CD4-positive, alpha-beta T cell treated with Interleukin-15 for 4 hours (primary cell): ENCODE measurements around the gene CD109.
"Not testable (repeated sequence)": the region's sequence is repeated elsewhere in the genome, so short reads cannot be mapped to it uniquely, and the experiment has no call there.

Experiments
- DNase-seq: peaks from one replicate; pipeline ENCODE4 v3.0.0-alpha.2; 2020; ENCODE audit warnings: low spot score

The CD109 gene

DNA sequence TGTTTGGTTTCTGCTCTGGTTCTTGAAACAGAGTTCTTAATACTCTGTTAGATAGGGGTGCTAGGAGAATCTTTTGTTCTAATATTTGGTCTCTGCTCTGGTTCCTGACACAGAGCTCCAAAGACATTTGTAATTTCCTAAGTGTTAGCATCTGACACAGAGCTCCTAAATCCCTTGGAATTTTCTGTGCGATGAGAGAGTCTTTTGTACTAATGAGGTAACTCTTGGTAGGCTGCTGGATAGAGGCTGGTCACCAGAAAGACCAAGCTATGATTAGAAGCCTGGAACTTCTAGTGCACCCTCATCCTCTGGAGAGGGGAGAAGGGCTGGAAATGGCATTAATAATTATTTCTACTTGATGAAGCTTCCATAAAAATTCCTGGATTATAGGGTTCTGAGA, 7.7 kb upstream of the CD109 start:
- DNase-seq: no peak

DNA sequence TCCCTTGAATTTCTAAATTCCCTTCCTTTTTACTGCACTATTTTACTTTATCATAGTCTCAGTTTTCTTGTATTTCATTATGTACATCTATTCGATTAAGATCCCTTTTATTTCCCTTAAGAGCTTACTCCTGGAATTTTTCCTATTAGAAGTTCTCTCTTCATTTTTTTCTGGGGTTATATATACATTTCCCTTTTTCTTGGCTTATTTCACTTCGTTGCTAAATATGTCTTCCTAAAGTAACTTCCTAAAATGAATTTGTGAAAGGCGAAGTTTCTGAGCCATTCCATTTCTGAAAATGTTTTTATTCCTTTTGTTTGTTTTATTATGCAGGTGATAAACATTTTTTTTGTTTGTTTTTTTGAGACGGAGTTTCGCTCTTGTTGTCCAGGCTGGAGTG, 5.9 kb upstream of the CD109 start:
- no peak for DNase-seq

DNA sequence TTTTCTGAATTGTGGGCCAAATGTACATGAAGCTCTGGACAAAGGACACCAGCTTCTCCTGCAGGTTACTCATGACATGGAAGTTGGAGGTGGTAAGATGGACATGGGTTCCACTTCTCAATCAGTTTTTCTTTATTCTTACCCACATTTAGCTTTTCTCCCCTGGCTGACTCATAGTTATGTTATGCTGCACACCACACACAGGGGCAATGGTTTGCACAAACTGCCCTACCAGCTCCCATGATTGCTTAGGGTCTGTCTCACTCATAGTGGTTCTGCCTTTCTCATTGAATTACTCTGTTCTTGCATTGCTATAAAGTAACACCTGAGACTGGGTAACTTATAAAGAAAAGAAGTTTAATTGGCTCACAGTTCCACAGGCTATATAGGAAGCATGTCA, 4.5 kb upstream of the CD109 start:
- DNase-seq: no peak

DNA sequence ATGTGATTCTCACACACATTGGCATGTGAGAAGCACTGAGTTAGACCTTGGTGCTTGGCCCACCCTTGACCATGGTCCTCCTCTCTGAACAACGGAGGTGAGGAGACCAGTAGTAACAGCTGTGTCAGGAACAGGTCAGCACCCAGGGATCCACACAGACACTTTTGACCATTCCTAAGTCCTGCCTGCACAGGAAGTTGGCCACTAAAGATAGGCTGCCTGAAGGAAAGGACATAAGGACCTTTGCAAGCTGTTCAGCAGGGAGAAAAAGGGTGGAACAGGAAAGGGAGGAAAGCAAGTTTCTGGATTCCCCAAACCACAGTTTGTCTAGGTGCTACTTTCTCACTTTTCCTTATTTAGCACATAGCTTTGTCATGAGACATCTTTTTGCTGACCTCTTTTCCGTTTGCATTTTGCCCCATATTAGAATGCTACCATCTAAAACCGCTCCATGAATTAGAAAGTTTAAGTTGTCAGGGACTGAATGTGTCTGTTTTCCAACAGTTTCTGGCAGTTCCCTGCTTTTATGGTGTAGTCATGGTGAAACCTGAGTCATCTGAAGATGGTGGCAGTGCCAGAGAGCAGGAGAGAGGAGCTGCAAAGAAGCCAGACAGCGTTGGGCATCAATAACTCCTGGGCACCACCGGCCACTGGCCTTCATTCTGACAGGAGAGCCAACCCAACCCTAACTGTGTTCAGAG, 1.1 kb upstream of the CD109 start:
- DNase-seq: no peak

DNA sequence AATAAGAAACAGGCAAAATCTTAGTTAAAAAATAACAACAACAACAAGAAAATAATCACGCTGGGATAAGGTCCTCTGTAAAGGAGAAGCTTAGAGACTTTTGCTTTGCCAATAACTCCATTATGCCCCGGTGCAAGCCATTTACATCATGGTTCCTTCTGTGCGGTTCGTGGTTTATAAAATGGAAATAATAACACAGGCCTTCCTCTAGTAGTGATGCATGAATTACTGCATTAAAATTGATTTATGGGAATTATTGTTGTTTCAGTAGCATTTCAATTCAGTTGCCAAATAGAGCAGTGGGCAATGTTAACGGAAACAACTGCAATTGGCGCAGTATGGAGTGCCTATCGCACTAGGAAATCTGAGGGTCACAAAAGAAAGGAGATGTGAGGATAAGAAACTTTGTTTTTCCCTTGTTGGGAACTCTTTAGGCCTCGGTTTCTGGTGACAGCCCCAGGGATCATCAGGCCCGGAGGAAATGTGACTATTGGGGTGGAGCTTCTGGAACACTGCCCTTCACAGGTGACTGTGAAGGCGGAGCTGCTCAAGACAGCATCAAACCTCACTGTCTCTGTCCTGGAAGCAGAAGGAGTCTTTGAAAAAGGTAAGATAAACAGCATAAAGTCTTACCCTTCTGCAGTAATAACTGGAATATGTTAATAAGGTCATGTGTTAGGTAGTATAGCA, 1.1 kb downstream of the CD109 start:
- no peak for DNase-seq

DNA sequence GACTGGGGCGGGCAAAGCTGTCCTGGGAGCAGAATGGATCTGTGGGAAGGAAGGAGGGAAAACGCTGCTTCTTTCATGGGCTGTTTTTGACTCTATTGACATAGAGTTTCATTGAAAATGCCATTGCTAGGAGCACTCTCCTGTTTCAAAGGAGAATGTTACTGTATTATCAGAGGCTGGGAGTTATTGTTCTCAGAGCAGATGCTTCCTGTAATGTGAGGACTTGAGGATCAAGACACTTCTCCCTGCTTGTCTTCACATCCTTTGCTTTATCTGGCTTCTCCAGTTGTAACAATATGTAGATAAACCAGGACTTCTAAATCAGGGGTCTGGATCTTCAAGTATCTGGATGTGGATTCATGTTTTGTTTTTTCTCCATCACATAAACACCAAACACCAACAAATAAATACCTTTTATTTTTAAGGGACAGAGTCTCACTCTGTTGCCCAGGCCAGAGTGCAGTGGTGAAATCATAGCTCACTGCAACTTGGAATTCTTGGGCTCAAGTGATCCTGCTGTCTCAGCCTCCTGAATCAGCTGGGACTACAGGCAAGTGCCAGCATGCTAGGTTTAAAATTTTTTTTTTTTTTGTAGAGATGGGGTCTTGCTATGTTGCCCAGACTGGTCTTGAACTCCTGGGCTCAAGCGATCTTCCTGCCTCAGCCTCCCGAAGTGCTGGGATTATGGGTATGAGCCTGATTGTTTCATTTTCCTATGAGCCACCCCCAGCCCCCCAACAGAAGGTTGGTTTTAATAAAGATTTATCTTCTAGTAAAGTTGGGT, 3.9 kb downstream of the CD109 start:
- no peak for DNase-seq

DNA sequence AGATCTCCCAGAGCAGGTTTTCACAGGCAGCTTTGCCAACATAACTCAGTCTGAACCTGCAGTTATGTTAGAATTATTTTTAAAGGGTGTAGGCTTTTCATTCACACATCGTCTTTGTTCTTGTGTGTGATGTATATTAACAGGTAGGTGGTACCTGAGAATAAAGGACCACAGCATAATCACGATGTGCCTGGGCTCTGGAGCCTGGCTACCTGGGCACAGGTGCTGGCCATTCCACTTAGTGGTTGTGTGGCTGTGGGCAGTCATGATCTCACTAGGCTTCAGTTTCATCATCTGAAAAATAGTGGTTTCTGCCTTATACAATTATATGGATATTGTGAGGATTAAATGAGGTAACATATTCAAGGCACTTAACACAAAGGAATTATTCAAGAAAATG, 6.4 kb downstream of the CD109 start:
- DNase-seq: no peak

DNA sequence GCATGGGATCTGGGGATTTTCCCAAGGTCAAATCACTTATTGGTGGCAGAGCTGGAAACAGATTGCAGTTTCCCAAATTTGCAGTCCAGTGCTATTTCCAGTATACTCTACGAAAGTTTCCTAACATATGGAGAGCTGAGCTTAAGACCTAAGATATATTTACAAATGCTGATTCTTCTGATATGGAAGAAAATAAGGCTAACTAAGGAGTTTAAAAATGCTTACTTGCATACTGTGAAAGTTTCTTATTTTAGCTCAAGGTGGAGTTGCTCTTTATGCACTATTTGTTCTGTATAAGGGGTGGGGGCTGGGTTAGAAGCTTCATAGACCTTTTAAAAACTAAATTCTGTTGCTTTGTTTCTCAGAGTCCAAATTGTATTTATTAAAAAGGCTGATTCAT, 7.5 kb downstream of the CD109 start:
- DNase-seq: no peak

DNA sequence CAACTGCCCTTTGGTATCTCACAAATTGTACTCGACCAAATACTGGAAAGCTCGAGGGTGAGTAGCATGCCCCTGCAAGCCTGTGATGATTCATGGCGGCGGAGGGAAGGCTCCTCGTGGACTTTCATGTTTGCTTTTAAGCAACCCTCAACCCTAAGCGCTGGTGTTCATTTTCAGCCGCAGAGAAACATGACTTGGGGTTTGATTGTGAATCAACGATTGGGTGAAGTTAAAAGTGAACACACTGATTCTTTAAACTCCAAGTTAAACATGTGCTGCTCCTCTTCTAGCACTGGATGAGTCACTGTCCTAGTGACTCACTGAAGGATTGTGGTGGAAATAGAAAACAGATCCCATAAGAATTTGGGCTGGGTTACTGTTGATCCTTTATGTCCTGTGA, 8.3 kb downstream of the CD109 start:
- DNase-seq: no peak

DNA sequence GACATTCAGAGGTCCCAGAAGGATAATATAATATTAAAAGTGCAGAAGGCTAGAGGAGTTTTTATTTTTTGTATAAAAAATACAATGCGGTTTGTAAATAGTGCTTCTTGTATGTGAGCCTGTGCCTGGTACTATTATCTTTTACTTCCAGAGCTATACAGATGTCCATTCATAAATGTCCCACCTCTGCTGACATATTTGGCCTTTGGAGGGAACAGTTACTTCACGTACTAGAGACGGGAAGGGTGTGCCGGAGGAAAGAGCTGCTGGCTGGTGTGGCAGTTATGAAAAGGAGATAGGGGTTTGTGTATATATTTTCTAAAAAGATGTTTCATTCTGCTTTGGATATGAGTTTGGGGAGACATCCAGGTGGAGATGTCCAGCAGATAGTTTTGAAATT, 8.8 kb downstream of the CD109 start:
- DNase-seq: no peak

DNA sequence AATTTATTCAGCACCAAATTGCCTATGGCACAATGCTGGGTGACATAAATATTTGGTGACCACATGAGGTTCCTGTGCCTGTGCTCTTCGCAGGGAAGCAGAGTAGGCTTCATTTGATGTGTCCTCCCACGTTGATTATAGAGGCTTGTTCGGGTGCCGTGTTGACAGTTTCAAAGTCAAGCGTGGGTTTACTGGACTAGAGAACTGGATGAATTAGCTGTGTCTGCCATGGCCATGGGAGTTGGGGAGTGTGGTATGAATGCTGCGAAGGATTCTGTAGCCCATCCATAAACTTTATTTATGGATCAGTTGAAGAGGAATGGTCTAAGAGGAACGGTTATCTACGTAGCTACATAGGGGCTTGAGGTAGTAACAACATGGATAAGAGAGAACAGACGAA, 11.0 kb downstream of the CD109 start:
- DNase-seq: no peak

DNA sequence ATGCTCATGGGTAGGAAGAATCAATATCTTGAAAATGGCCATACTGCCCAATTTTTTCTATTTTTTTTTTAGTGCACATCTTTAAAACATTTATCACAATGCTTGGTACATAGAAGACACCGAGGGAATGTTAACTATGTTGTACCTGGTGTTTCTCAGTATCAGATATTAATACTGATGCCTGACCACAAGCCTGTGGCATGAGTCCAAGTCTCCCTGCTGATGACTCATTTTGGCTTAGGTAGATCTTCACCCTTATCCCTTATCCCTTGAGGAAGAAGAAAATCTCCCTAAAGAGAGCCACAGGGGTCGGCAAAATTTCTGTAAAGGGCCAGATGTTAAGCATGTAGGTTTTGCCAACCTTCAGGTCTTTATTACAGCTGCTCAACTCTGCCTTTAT, 14.5 kb downstream of the CD109 start:
- DNase-seq: no peak

DNA sequence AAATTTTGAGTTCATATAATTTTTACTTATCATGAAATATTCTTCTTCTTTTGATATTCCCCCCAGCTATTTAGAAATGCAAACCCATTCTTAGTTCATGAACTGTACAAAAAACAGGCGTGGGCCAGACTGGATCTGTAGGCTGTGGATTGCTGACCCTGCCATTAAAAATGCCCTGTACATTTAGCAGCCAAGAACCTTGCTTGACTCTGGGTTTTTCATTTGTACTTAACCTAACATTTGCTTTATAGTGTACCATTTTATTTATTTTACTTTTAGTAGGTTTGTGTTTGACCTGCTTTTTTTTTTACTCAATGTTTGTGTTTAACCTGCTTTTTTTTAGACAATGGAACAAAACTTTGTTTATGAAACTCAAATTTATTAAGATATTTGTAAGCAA, 14.9 kb downstream of the CD109 start:
- no peak for DNase-seq

DNA sequence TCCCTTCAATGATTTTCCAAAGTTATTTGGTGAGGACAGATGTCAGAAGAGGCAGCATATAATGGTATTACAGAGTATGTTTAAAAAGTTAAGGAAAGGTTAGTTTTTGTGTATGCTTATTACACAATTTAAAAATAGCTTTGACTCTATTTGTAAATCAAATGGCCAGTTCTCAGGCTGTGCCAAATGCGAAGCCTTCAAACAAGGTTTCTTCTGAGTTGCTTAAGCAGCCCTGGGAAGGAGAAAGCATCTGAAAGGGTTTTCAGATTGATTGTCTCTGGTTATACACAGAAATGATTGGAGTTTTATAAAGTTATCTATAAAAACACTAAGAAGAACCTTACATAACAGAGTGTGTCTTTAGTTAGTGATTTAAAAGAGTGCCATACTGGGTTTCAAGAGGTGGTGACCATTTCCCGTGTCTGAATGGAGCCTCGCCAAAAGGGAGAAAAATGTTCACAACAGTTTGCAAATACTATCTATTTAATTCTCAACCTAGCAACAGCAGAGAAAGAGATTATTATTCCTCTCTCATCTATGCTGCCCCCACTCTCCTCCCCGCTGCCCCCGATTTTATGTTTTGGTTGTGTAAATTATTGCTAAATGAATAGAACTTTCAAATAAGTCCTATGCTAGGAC, 16.7 kb downstream of the CD109 start:
- no peak for DNase-seq

DNA sequence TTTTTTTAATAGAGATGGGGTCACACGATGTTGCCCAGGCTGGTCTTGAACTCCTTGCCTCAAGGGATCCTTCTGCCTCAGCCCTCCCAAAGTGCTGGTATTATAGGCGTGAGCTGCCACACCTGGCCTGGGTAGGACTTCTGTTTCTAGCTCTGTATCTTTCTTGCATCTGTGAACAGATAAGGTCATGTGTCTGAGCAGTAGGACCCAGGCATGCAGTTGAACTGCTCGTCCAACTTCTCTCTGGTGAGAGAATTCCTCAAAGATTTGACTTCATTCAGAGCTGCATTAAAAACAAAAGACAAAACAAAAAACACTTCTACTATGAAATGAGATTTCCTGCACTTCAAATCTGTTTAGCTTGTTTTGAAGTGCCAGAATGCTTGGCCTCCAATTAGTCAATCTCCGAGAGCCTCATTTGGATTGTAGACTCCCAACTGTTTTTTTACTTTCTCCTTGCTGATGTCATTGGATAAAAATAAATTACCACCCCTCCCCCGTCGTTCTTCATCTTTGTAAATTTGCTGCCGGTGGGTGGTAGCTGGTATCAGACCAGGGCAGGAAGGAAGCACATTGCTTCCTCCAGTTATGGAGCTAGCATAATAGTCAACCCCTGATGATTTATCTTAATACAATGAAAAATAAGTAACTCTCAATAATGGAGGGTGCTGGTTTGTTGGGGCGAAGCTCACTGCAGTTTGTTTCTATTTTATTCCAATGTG, 17.6 kb downstream of the CD109 start:
- DNase-seq: no peak

DNA sequence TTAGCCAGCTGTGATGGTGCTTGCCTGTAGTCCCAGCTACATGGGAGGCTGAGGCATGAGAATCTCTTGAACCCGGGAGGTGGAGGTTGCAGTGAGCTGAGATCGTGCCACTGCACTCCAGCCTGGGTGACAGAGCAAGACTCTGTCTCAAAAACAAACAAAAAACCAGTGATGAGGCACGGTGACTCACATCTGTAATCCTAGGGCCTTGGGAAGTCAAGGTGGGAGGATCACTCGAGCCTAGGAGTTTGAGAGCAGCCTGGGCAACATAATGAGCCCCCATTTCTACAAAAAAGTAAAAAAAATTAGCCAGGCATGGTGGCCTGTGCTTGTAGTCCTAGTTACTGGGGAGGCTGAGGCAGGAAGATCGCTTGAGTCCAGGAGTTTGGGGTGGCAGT, 19.1 kb downstream of the CD109 start:
- not testable (repeated sequence) for DNase-seq

DNA sequence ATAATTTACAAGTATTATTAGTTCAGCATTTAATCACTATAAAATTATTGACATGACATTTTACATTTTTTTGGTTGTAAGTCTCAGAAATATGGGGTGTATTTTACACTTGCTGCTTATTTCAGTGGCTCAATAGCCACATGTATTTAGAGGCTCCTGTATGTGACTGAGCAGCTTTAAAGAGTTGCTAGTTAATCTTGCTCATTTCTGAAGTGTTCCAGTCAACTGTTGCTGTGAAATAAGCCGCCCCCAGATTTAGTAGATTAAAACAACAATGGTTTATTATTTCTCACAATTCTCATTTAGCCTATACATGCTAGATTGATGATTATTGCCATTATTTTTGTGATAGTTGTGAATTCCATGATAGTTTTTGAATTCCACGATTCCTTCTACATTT, 23.0 kb downstream of the CD109 start:
- no peak for DNase-seq

DNA sequence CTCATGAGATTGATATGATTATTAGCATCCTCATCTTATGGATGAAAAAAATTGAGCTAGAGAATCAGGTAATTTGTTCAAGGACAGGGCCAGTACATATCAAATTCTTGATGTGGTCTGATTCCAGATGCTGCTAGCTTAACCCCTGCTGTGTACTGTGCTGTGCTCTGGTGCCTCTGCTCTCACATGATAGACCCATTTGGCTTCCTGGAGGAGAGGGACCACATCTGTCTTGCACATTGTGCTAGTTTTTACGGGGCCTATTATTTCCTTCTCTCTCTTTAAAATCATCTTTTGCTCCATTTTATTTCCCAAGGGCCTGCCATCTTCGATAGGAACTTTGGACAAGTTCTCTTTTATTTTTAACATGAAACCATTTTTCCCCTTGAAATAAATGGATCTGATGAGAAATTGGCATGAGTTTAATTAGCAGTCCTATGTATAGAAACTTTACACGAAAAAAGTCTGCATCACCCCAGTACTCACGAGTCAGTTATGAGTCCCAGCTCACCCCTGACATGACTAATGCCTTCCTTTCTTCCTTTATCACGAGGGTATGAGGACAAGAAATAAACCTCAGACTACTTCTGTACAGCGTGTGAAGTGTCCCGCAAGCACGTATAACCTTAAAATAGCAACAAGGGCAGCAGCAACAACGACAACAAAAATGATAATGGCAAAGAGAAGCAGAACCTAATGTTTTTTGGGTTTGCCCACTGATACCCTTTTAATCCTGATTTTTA, 26.5 kb downstream of the CD109 start:
- DNase-seq: no peak

DNA sequence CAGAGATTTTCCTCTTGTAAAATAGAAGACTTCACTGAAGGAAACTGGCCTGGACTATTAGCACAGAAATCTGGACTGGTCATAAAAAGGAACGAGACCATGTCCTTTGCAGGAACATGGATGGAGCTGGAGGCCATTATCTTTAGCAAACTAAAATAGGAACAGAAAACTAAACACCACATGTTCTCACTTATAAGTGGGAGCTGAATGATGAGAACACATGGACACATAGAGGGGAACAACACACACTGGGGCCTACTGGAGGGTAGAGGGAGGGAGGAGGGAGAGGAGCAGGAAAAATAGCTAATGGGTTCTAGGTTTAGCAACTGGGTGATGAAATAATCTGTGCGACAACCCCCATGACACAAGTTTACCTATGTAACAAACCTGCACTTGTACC, 27.5 kb downstream of the CD109 start:
- DNase-seq: not testable (repeated sequence)

DNA sequence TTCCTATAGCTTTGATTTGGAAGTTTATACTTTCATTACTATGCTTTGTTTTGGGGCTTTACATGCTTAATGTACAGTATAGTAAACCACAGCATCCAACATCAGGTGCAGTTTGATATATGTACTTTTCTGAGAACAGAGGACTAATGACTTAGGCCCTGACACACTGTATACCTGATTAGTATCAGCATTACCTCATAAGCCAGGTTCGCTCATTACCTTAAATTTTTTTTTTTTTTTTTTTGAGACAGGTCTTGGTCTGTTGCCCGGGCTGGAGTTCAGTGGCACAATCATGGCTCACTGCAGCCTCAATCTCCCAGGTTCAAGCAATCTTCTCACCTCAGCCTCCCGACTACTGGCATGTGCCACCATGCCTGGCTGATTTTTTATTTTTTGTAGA, 28.4 kb downstream of the CD109 start:
- DNase-seq: no peak

DNA sequence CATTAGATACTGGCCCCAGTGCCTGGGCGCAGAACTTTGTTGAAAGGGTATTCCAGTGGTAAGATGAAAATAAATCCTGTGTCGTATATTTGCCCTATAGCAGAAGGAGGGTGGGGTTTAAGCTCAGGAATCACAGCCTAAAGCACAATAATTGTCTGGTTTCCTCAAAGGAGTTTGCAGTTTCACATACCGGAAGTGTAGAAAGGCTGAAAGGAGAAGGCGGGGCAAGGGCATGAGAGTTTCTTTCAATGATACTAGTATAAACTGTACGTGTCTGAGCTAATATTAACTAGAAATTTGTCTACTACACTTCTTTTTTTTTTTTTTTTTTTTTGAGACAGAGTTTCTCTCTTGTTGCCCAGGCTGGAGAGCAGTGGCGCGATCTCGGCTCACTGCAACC, 29.2 kb downstream of the CD109 start:
- DNase-seq: peak; percentile 29
